ENCODE data around the gene RAPGEF6. TPM values are rescaled to one million over a fixed set of nuclear protein-coding genes. Genes with fewer than 3 reads are reported as not detected.

The RAPGEF6 gene
- total and polyA plus RNA-seq, 9 of the 15 experiments (the other 6 are each of a cell fraction or from before 2014, with no cell fraction given), result 2.7 to 23.4 (median 12.7) TPM

- no peaks in the 10 kb centered on the region for H3K79me2 ChIP-seq (ENCODE audit: control insufficient read depth, insufficient read depth, low read length)
- DNase-seq (ENCODE audit: extremely low read depth in 1 of 4, low spot score in 3 of 4) (no peak), ATAC-seq (no peak), FAIRE-seq (no peak)
- no peaks in the 10 kb centered on the region for H3K4me1 ChIP-seq (replicated peaks in 1 of 2; ENCODE audit: control insufficient read depth in 2 of 2, insufficient read depth in 2 of 2, low read length in 2 of 2)
- peaks cover 42% of the 10 kb centered on the region for H3K36me3 ChIP-seq (ENCODE audit: control insufficient read depth, insufficient read depth, low read length)
- intact Hi-C loops (cut with micrococcal nuclease) (no loop called here), in situ Hi-C loops (cut with MboI) (no loop called here)
- ChIA-PET CTCF (ENCODE audit: low intra/inter-chr PET ratio) (no interaction called here), POLR2A (no interaction called here)
- no peak overlapping the region for H3K4me3 ChIP-seq
- no TSS peak for BruUV-seq (replicated peaks)
- H3K27ac ChIP-seq (ENCODE audit: extremely low read depth, low read depth, low read length), result no peak overlapping the region
- no peaks in the 10 kb centered on the region for H4K20me1 ChIP-seq (replicated peaks; ENCODE audit: control insufficient read depth, insufficient read depth, low read length)
- no peak overlapping the region for H2AFZ ChIP-seq (ENCODE audit: low read depth, low read length)
- no peak overlapping the region for H3K4me2 ChIP-seq (ENCODE audit: insufficient read depth, low read length)
- TF ChIP-seq HNRNPUL1 (IDR thresholded peaks at IDR 0.05; ENCODE audit: low read length), result no peak
- TF ChIP-seq SFPQ (IDR thresholded peaks at IDR 0.05; ENCODE audit: low read depth, low read length), result no peak
- TF ChIP-seq PCBP1 (IDR thresholded peaks at IDR 0.05; ENCODE audit: low read depth, low read length, poor library complexity, severe bottlenecking), result no peak
- TF ChIP-seq DNMT1 (IDR thresholded peaks at IDR 0.05), result no peak
- no peak for TF ChIP-seq MLX (CRISPR knock-in tag; conservative IDR thresholded peaks at IDR 0.05)
- TF ChIP-seq ZNF785 (CRISPR knock-in tag; IDR thresholded peaks at IDR 0.05), result no peak
- H3K27me3 ChIP-seq (ENCODE audit: control insufficient read depth in 2 of 2, insufficient read depth in 2 of 2, low read length in 2 of 2), result no peaks in the 10 kb centered on the region
- no peaks in the 10 kb centered on the region for H3K9me1 ChIP-seq (ENCODE audit: control insufficient read depth, insufficient read depth, low read length)
- H3K9ac ChIP-seq (ENCODE audit: insufficient read depth in 1 of 2, low read depth in 2 of 2, low read length in 2 of 2), result no peak overlapping the region
- no peaks in the 10 kb centered on the region for H3K9me3 ChIP-seq (replicated peaks; ENCODE audit: control insufficient read depth, insufficient read depth, low read depth, low read length)
These were observed 49.6 kb upstream of the RAPGEF6 start for GRCh38 chr5:131684595-131684994.

Data from K562 (cell line).